ENCODE data around the gene NUP214.

Gene NUP214

DNA sequence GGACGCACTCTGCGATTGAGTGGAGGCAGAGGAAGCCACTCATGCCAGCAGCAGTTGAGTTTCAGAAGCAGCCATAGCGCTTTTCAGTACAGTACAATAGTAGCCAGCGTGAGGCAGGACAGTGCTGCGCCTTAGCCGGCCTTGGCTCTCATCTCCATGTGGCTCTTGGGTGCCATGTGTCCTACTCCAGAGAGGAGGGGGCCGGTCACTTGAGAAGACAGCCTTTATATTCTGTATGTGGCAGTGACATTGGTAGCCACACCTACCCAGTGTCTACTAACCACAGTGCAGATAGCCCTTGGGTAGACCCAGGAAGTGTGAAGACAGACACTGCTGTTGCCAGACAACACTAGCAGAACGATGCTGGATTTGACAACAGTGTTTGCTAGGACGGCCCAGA lies 108.6 kb downstream of the NUP214 start:
- H4K8ac ChIP-seq (ENCODE audit: low read depth, low read length), result no peak overlapping the region
- no peak overlapping the region for H4K91ac ChIP-seq (ENCODE audit: low read depth, low read length)
- H3K4me3 ChIP-seq (ENCODE audit: low read depth, low read length), result no peak overlapping the region
- no peak overlapping the region for H2BK120ac ChIP-seq (ENCODE audit: insufficient read depth, low read length, poor library complexity)
- H3K23ac ChIP-seq (ENCODE audit: low read length), result no peak overlapping the region
- H2AK5ac ChIP-seq (ENCODE audit: low read length), result no peak overlapping the region
- no peaks in the 10 kb centered on the region for H3K79me1 ChIP-seq (ENCODE audit: low read length)
- peaks cover 40 to 49% of the 10 kb centered on the region in 2 experiments for H3K36me3 ChIP-seq (ENCODE audit: control insufficient read depth in 1 of 2, insufficient read depth in 2 of 2, low read length in 2 of 2)
- no peak overlapping the region for H2BK12ac ChIP-seq (ENCODE audit: low read length)
- no peaks in the 10 kb centered on the region for H3K79me2 ChIP-seq (ENCODE audit: control insufficient read depth, insufficient read depth, low read length, poor library complexity)
- H2AFZ ChIP-seq (ENCODE audit: insufficient read depth, low read length, poor library complexity), result no peak overlapping the region
- no peak overlapping the region for H3K4me2 ChIP-seq (ENCODE audit: low read length)
- no peaks in the 10 kb centered on the region for H3K9me3 ChIP-seq (ENCODE audit: insufficient read depth, low read depth, low read length)
- H3K4ac ChIP-seq (ENCODE audit: low read depth, low read length), result no peak overlapping the region
- H3K27ac ChIP-seq (ENCODE audit: low read depth, low read length), result no peak overlapping the region
- no peaks in the 10 kb centered on the region for H3K27me3 ChIP-seq (ENCODE audit: insufficient read depth, low read length)
- DNase-seq, result no peak
- no peak overlapping the region for H4K12ac ChIP-seq (ENCODE audit: low read depth, low read length)
- H3K18ac ChIP-seq (ENCODE audit: low read length), result no peak overlapping the region
- H3K14ac ChIP-seq (ENCODE audit: low read length), result no peak overlapping the region
- WGBS (ENCODE audit: extremely low coverage, insufficient coverage, insufficient read length), result no CpG with 5 or more reads among the region's 9 CpGs
- no peak overlapping the region for H2BK5ac ChIP-seq (ENCODE audit: low read depth, low read length, poor library complexity)
- H3K4me1 ChIP-seq (ENCODE audit: control insufficient read depth in 1 of 2, insufficient read depth in 2 of 2, low read length in 2 of 2), result peaks cover 8 to 12% of the 10 kb centered on the region in 2 experiments
- H3K9ac ChIP-seq (ENCODE audit: low read length), result no peak overlapping the region

DNA sequence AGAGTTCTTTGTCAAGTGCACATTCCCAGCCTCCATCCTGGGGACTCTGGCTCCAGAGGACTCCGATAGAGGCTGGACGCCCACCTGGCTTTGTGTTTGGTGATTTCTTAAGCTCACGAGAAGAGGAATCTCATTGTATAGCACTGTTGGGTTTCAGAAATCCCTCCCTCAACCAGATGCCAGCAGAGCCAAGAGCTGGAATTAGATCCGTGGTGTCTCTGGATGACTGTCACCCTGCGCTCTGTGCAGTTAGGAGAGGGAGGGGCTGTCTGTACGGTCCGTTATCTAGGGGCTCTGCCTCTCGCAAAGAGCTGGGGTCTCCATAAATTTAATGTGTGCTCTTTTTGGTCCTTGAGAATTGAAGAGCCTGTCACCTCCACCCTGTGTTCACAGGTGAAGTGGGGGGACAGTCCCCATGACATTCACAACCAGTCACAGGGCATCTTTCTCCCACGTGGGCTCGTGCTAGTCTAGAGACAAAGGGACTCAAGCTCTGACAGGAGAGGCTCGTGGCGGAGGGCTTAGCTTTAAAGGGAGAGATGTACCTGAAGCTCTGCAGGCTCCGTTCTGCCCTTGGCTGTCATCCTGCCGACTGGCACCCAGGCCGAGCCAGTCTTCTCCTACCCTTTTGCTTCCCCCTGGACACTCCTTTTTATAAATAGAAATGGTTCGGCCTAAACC lies 109.6 kb downstream of the NUP214 start:
- peaks cover 36 to 45% of the 10 kb centered on the region in 2 experiments for H3K36me3 ChIP-seq (ENCODE audit: control insufficient read depth in 1 of 2, insufficient read depth in 2 of 2, low read length in 2 of 2)
- no peak overlapping the region for H2BK5ac ChIP-seq (ENCODE audit: low read depth, low read length, poor library complexity)
- no peak overlapping the region for H3K4me2 ChIP-seq (ENCODE audit: low read length)

DNA sequence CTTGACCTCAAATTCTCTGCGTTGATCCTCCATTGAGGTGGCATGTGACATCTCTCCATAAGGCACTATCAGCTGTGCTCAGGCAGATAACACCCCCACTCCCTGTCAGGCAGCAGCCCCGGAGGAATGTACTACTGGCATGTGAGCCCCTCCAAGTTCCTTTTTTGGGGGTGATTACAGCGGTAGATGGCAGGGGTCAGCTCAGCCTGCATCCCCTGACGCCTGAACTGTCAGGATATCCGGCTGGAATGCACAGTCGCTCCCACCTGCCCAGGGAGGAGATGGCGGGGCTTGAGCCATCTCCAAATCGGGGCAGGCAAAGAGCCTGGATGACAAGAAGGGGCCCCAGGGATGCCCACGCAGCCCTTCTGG lies 110.1 kb downstream of the NUP214 start:
- no peak overlapping the region for H3K18ac ChIP-seq (ENCODE audit: low read length)
- H2BK5ac ChIP-seq (ENCODE audit: low read depth, low read length, poor library complexity), result no peak overlapping the region
- H2AK5ac ChIP-seq (ENCODE audit: low read length), result no peak overlapping the region
- no CpG with 5 or more reads among the region's 9 CpGs for WGBS (ENCODE audit: extremely low coverage, insufficient coverage, insufficient read length)
- no peak overlapping the region for H3K9ac ChIP-seq (ENCODE audit: low read length)
- peaks cover 34 to 41% of the 10 kb centered on the region in 2 experiments for H3K36me3 ChIP-seq (ENCODE audit: control insufficient read depth in 1 of 2, insufficient read depth in 2 of 2, low read length in 2 of 2)
- no peak overlapping the region for H2AFZ ChIP-seq (ENCODE audit: insufficient read depth, low read length, poor library complexity)
- no peaks in the 10 kb centered on the region for H3K27me3 ChIP-seq (ENCODE audit: insufficient read depth, low read length)
- H3K79me2 ChIP-seq (ENCODE audit: control insufficient read depth, insufficient read depth, low read length, poor library complexity), result no peaks in the 10 kb centered on the region
- H3K4me3 ChIP-seq (ENCODE audit: low read depth, low read length), result no peak overlapping the region
- H3K23ac ChIP-seq (ENCODE audit: low read length), result no peak overlapping the region
- no peak overlapping the region for H3K14ac ChIP-seq (ENCODE audit: low read length)
- no peak for DNase-seq
- H3K4ac ChIP-seq (ENCODE audit: low read depth, low read length), result no peak overlapping the region
- no peak overlapping the region for H4K8ac ChIP-seq (ENCODE audit: low read depth, low read length)
- H3K4me1 ChIP-seq (ENCODE audit: control insufficient read depth in 1 of 2, insufficient read depth in 2 of 2, low read length in 2 of 2), result peaks cover 10 to 19% of the 10 kb centered on the region in 2 experiments
- H4K91ac ChIP-seq (ENCODE audit: low read depth, low read length), result no peak overlapping the region
- H3K9me3 ChIP-seq (ENCODE audit: insufficient read depth, low read depth, low read length), result peaks cover 2% of the 10 kb centered on the region
- H2BK12ac ChIP-seq (ENCODE audit: low read length), result no peak overlapping the region
- H3K4me2 ChIP-seq (ENCODE audit: low read length), result no peak overlapping the region
- no peaks in the 10 kb centered on the region for H3K79me1 ChIP-seq (ENCODE audit: low read length)
- no peak overlapping the region for H2BK120ac ChIP-seq (ENCODE audit: insufficient read depth, low read length, poor library complexity)
- no peak overlapping the region for H4K12ac ChIP-seq (ENCODE audit: low read depth, low read length)
- H3K27ac ChIP-seq (ENCODE audit: low read depth, low read length), result no peak overlapping the region

More for the DNA sequence above, 109.6 kb downstream of the NUP214 start:
- H4K8ac ChIP-seq (ENCODE audit: low read depth, low read length), result no peak overlapping the region
- H3K4me1 ChIP-seq (ENCODE audit: control insufficient read depth in 1 of 2, insufficient read depth in 2 of 2, low read length in 2 of 2), result peaks cover 10 to 19% of the 10 kb centered on the region in 2 experiments
- H3K27ac ChIP-seq (ENCODE audit: low read depth, low read length), result no peak overlapping the region
- H2BK120ac ChIP-seq (ENCODE audit: insufficient read depth, low read length, poor library complexity), result no peak overlapping the region
- no peak overlapping the region for H3K14ac ChIP-seq (ENCODE audit: low read length)
- no peak overlapping the region for H3K18ac ChIP-seq (ENCODE audit: low read length)
- no peak overlapping the region for H3K4me3 ChIP-seq (ENCODE audit: low read depth, low read length)
- no peak overlapping the region for H2AFZ ChIP-seq (ENCODE audit: insufficient read depth, low read length, poor library complexity)
- H3K23ac ChIP-seq (ENCODE audit: low read length), result no peak overlapping the region
- H2AK5ac ChIP-seq (ENCODE audit: low read length), result no peak overlapping the region
- DNase-seq, result no peak
- no peaks in the 10 kb centered on the region for H3K79me2 ChIP-seq (ENCODE audit: control insufficient read depth, insufficient read depth, low read length, poor library complexity)
- no peak overlapping the region for H4K91ac ChIP-seq (ENCODE audit: low read depth, low read length)
- no peak overlapping the region for H3K9ac ChIP-seq (ENCODE audit: low read length)
- WGBS (ENCODE audit: extremely low coverage, insufficient coverage, insufficient read length), result no CpG with 5 or more reads among the region's 16 CpGs
- H3K9me3 ChIP-seq (ENCODE audit: insufficient read depth, low read depth, low read length), result peaks cover 2% of the 10 kb centered on the region
- H3K27me3 ChIP-seq (ENCODE audit: insufficient read depth, low read length), result no peaks in the 10 kb centered on the region
- no peak overlapping the region for H2BK12ac ChIP-seq (ENCODE audit: low read length)
- H4K12ac ChIP-seq (ENCODE audit: low read depth, low read length), result no peak overlapping the region
- no peaks in the 10 kb centered on the region for H3K79me1 ChIP-seq (ENCODE audit: low read length)
- H3K4ac ChIP-seq (ENCODE audit: low read depth, low read length), result no peak overlapping the region

DNA sequence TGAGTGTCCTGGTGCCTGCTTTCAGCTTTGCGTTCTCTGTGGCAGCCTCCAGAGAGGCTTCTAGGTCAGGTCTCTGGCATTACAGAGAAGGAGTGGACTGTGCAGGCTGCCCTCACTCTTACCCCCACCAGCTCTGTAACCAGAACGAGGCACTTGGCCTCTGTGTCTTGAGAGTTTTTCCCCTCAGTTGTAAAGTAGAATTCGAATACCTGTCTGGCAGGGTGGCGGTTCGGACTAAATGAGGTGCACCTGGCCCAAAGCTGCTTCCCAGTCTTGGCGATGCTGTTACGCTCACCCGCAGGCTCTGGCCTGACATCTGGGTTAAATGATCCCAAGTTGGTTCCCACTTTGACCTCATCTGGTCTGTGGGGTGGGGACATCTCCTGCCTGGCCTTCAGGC lies 110.8 kb downstream of the NUP214 start:
- no peak for DNase-seq
- Histone ChIP-seq H4K12ac (ENCODE audit: low read depth, low read length) (no peak overlapping the region), H4K91ac (ENCODE audit: low read depth, low read length) (no peak overlapping the region), H3K18ac (ENCODE audit: low read length) (no peak overlapping the region), H3K79me2 (ENCODE audit: control insufficient read depth, insufficient read depth, low read length, poor library complexity) (no peaks in the 10 kb centered on the region), H3K27me3 (ENCODE audit: insufficient read depth, low read length) (no peaks in the 10 kb centered on the region), H3K79me1 (ENCODE audit: low read length) (no peaks in the 10 kb centered on the region), H3K4ac (ENCODE audit: low read depth, low read length) (no peak overlapping the region), H3K36me3 (ENCODE audit: control insufficient read depth in 1 of 2, insufficient read depth in 2 of 2, low read length in 2 of 2) (peaks cover 31 to 37% of the 10 kb centered on the region in 2 experiments), H2AK5ac (ENCODE audit: low read length) (no peak overlapping the region), H3K27ac (ENCODE audit: low read depth, low read length) (no peak overlapping the region), H3K4me1 (ENCODE audit: control insufficient read depth in 1 of 2, insufficient read depth in 2 of 2, low read length in 2 of 2) (peaks cover 10 to 19% of the 10 kb centered on the region in 2 experiments), H4K8ac (ENCODE audit: low read depth, low read length) (no peak overlapping the region), H2BK12ac (ENCODE audit: low read length) (no peak overlapping the region), H2BK120ac (ENCODE audit: insufficient read depth, low read length, poor library complexity) (no peak overlapping the region), H3K4me3 (ENCODE audit: low read depth, low read length) (no peak overlapping the region), H2AFZ (ENCODE audit: insufficient read depth, low read length, poor library complexity) (no peak overlapping the region), H3K14ac (ENCODE audit: low read length) (no peak overlapping the region), H3K23ac (ENCODE audit: low read length) (no peak overlapping the region), H3K9ac (ENCODE audit: low read length) (no peak overlapping the region), H3K9me3 (ENCODE audit: insufficient read depth, low read depth, low read length) (peaks cover 2% of the 10 kb centered on the region), H2BK5ac (ENCODE audit: low read depth, low read length, poor library complexity) (no peak overlapping the region), H3K4me2 (ENCODE audit: low read length) (no peak overlapping the region)
- WGBS (ENCODE audit: extremely low coverage, insufficient coverage, insufficient read length), result no CpG with 5 or more reads among the region's 8 CpGs
